Activated CD4-positive, CD25-positive, alpha-beta regulatory T cell treated with anti-CD3 and anti-CD28 coated beads, Interleukin-2, amount 50 U/mL, for 16 hours (primary cell): ENCODE results near the gene EP300.
"Not testable (repeated sequence)": the region's sequence is repeated elsewhere in the genome, so short reads cannot be mapped to it uniquely, and the experiment has no call there.

ENCODE experiments used
- DNase-seq: peaks from one replicate; pipeline ENCODE4 v3.0.0-alpha.2; 2020; ENCODE audit warnings: low read depth, low spot score

Gene EP300

GRCh38 chr22:41092023-41092817 lies at the start of gene EP300:
TSS of gene EP300 (plus strand) at chr22:41092592. CDS start at chr22:41093005, 413 bp downstream.
- peak; percentile 80 for DNase-seq

- no peak for DNase-seq
Measured at GRCh38 chr22:41043722-41044121, 48.7 kb upstream of the EP300 start.

- not testable (repeated sequence) for DNase-seq
Measured at GRCh38 chr22:41045575-41045974, 46.8 kb upstream of the EP300 start.

DNA sequence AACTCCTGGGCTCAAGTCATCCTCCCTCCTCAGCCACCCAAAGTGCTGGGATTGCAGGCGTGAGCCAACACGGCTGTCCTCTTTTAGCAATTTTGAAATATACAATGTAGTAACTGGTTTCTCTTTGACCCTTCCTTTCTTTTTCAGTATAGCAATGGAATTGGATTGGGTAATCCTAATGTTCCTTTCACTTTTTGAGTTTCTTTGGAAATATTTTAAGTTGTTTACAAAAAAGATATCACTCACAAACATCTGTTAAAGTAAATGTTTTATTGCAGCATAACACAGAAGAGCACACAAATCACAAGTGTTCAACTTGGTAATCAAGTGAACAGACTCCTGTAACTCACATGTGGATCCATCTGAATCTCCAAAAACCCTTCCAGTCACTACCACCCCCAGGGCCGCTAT lies 44.6 kb upstream of the EP300 start:
- no peak for DNase-seq

- not testable (repeated sequence) for DNase-seq
Measured at GRCh38 chr22:41048345-41048744, 44.0 kb upstream of the EP300 start.

- no peak for DNase-seq
Measured at GRCh38 chr22:41048791-41049717, 43.3 kb upstream of the EP300 start.

- DNase-seq = not testable (repeated sequence)
Measured at GRCh38 chr22:41049795-41050194, 42.6 kb upstream of the EP300 start.

GRCh38 chr22:41050883-41051282 lies 41.5 kb upstream of the EP300 start:
- DNase-seq = no peak

DNA sequence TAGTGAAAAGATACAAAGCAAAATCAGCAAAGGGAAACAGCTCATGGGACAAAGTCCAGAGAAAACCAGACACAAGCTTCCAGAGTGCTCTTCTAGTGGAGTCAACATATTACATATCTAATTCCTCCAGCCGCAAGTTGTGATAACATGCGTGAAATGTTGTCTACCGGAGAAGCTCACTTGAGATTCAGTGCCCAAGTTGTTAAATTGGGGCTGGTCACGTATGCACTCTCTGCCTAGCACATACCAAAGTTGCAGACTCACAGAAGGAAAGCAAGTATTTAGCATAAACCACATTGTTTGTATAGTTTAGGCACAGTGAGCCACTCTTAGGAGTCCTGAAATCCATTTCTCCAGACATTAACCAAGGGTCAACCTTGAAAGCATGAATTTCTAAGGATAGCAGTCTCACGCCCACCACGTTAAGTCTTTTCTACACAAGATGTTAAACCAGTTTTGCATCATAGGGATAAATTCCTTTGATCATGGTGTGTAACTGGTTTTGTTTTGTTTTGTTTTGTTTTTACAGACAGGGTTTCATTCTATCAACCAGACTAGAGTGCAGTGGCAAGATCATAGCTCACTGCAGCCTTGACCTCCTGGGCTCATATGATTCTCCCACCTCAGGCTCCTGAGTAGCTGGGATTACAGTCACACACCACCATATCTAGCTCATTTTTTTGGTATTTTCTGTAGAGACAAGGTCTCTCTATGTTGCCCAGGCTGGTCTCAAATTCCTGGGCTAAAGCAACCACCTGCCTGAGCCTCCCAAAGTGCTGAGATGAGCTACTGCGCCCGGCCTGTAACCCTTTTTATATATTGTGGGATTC lies 39.5 kb upstream of the EP300 start:
- DNase-seq = no peak

DNA sequence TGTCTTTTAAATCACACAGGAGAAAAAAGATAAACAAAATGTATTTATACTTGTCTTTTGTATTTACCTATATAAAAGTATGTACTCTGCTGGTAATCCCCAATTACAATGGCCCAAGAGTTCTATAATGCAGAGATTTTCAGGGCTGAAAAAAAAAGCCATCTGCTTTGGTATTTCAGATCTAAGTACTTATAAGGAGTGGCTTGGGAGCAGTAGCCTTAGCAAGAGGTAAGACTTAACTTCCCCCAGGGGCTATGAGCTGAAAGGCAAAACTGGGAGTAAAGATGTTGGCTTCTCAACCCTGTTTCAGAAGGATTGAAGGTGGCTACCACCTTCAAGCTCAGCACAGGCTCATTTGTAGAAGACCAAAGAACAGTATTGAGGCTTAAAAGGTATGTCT lies 35.3 kb upstream of the EP300 start:
- no peak for DNase-seq

- no peak for DNase-seq
Measured at GRCh38 chr22:41062146-41062545, 30.2 kb upstream of the EP300 start.

- not testable (repeated sequence) for DNase-seq
Measured at GRCh38 chr22:41064326-41064725, 28.1 kb upstream of the EP300 start.

- not testable (repeated sequence) for DNase-seq
Measured at GRCh38 chr22:41066341-41066740, 26.1 kb upstream of the EP300 start.

DNA sequence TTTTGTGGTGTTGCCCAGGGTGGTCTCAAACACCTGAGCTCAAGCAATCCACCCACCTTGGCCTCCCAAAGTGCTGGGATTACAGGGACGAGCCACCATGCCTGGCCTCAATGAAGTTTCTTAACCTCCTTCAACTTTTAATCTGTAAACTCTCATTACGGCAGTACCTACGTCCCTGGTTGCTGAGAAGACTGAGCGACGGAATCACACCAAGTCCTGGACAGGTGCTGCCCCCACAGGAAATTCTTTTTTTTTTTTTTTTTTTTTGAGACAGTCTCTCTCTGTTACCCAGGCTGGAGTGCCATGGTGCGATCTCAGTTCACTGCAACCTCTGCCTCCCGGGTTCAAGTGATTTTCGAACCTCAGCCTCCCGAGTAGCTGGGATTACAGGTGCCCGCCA lies 24.4 kb upstream of the EP300 start:
- not testable (repeated sequence) for DNase-seq

GRCh38 chr22:41070665-41071331 lies 21.6 kb upstream of the EP300 start:
- no peak for DNase-seq

GRCh38 chr22:41074061-41074460 lies 18.3 kb upstream of the EP300 start:
- no peak for DNase-seq

DNA sequence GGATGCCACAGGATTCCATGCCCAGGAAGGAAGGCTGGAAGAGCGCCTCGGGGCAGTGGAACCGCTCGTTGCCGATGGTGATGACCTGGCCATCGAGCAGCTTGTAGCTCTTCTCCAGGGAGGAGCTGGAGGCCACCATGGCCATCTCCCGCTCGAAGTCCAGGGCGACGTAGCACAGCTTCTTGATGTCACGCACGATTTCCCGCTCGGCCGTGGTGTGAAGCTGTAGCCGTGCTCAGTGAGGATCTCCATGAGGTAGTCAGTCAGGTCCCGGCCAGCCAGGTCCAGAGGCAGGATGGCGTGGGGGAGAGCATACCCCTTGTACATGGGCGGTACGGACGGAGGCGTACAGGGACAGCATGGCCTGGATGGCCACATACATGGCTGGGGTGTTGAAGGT lies 17.9 kb upstream of the EP300 start:
- no peak for DNase-seq

- no peak for DNase-seq
Measured at GRCh38 chr22:41074941-41075710, 17.3 kb upstream of the EP300 start.

DNA sequence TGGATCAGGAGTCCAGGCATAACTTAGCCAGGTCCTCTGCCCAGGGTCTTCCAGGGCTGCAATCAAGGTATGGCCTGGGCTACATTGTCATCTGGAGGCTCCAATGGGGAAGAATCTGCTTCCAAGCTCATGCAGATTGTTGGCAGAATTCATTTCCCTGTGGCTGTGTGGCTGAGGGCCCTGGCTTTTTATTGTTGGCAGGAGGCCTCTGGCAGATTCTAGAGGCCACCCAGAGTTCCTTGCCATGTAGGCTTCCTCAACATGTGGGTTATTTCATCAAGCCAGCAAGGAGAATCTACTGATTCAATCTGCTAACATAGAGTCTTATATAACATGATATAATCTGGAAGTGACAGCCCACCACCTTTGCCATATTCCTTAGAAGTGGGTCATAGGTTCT lies 16.4 kb upstream of the EP300 start:
- no peak for DNase-seq

DNA sequence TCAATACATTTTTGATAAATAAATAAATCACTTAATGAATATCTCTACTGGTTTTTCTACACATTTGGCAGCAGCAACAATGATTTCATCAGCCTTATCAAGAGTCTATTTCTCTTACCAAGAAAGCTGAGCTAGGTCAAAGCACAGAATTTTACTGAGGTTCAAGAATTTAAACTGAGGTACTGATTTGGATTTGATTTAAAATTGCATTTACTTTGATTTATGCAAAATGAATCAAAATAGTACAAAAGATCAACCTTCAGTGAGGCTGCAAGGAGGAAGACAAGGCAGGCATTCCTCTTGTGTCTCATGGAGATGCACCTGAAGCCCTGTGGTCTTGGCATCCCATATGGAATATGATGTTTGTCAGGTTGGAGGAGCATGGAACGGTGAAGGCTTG lies 15.5 kb upstream of the EP300 start:
- DNase-seq = no peak
